ENCODE data around the gene PDLIM7.

DNA sequence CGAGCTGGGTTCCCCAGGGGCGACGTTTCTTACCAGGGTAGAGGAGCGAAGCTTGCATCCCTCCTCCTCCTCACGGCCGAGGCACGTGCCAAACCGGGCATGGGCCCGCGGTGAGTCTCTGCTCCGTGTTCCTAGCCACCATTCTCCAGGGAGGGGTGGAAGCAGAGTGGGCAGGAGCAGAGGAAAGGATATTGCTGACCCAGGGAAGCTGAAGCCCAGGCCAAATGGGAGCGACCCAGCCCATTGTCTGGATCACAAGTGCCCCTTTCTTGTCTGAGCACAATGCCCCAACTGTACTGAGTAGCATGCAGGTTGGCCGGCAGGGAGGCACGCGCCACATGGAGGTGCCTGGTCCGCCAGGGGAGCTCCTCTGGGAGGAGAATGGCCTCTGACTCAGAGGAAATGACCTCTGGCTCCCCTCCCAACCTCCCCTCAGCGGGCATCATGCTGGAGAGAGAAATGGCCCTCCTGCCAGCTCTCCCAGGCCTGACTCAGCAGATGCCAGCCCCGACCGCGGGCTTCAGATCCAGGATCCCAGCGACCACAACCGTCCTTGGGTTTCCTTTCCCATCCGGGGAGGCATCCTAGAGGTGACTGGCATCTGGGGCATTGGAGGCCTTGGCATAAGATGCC lies 49.7 kb downstream of the PDLIM7 start:
- TF ChIP-seq, protein P1, sequence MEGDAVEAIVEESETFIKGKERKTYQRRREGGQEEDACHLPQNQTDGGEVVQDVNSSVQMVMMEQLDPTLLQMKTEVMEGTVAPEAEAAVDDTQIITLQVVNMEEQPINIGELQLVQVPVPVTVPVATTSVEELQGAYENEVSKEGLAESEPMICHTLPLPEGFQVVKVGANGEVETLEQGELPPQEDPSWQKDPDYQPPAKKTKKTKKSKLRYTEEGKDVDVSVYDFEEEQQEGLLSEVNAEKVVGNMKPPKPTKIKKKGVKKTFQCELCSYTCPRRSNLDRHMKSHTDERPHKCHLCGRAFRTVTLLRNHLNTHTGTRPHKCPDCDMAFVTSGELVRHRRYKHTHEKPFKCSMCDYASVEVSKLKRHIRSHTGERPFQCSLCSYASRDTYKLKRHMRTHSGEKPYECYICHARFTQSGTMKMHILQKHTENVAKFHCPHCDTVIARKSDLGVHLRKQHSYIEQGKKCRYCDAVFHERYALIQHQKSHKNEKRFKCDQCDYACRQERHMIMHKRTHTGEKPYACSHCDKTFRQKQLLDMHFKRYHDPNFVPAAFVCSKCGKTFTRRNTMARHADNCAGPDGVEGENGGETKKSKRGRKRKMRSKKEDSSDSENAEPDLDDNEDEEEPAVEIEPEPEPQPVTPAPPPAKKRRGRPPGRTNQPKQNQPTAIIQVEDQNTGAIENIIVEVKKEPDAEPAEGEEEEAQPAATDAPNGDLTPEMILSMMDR (IDR thresholded peaks at IDR 0.05) = no peak
- TF ChIP-seq POLR2A (IDR thresholded peaks at IDR 0.05) = no peak
